GM10266 (cell line): ENCODE data around the gene TRMT2A.

ENCODE experiments used
- DNase-seq: peaks from one replicate; pipeline ENCODE4 v3.0.0; 2012; ENCODE audit errors: extremely low spot score
- CTCF ChIP-seq: IDR thresholded peaks from 2 replicates; pipeline ENCODE4 v1.5.1; 2012; ENCODE audit warnings: mild to moderate bottlenecking, low read depth; ENCODE audit not compliant: control insufficient read depth, insufficient read depth; ENCODE audit errors: missing control alignments

The TRMT2A gene

GRCh38 chr22:20062043-20062765, 54.8 kb downstream of the TRMT2A start:
- no peak for DNase-seq
- TF ChIP-seq CTCF = no peak
